ENCODE data around the gene MSGN1. TPM values are rescaled to one million over a fixed set of nuclear protein-coding genes. Genes with fewer than 3 reads are reported as not detected.

Gene MSGN1, protein sequence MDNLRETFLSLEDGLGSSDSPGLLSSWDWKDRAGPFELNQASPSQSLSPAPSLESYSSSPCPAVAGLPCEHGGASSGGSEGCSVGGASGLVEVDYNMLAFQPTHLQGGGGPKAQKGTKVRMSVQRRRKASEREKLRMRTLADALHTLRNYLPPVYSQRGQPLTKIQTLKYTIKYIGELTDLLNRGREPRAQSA
- total RNA-seq (2021) (not detected in 2 replicates), Bru-seq, nascent RNA (not detected), BruChase-seq, experiment 1, labeled RNA remaining after a 2-hour chase (not detected), BruChase-seq, experiment 2, labeled RNA remaining after a 6-hour chase (not detected)
- long read RNA-seq = 0 reads

DNA sequence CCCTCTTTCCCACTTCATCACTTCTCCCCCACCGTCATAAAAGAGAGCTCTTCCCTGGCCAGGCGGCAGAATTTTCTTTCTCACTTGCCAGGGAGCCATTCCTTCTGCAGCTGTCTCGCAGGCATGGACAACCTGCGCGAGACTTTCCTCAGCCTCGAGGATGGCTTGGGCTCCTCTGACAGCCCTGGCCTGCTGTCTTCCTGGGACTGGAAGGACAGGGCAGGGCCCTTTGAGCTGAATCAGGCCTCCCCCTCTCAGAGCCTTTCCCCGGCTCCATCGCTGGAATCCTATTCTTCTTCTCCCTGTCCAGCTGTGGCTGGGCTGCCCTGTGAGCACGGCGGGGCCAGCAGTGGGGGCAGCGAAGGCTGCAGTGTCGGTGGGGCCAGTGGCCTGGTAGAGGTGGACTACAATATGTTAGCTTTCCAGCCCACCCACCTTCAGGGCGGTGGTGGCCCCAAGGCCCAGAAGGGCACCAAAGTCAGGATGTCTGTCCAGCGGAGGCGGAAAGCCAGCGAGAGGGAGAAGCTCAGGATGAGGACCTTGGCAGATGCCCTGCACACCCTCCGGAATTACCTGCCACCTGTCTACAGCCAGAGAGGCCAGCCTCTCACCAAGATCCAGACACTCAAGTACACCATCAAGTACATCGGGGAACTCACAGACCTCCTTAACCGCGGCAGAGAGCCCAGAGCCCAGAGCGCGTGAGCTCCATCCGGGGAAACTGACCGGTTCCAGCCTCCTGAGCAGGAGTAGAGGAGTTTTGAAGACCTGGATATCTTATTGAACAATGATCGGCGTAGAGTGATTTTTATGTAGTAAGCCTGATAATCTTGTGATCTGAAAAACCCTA lies at the start of gene MSGN1:
Gene MSGN1, plus strand, starts transcription at position 65 of the 850 bp plus-strand sequence. Its CDS starts 59 bp downstream, at position 124.
- DNase-seq (ENCODE audit: low spot score) = no peak
- ChIA-PET CTCF (no interaction called here), POLR2A (ENCODE audit: low non-redundant PET) (no interaction called here)
- Histone ChIP-seq H3K27ac (ENCODE audit: low read depth, low read length, poor library complexity, severe bottlenecking) (no peak within 1 kb of the TSS), H3K4me3 (ENCODE audit: low read depth, low read length, poor library complexity, severe bottlenecking) (no peak within 1 kb of the TSS), H3K27me3 (replicated peaks; ENCODE audit: insufficient read depth, low read depth, low read length, poor library complexity) (no peaks in the 10 kb centered on the region), H3K9me3 (ENCODE audit: low read depth, low read length, poor library complexity, severe bottlenecking) (no peaks in the 10 kb centered on the region), H3K36me3 (ENCODE audit: insufficient read depth, low read length, poor library complexity, severe bottlenecking) (no peaks in the 10 kb centered on the region), H3K4me1 (ENCODE audit: insufficient read depth, low read length, poor library complexity, severe bottlenecking) (peaks cover 16% of the 10 kb centered on the region)
- intact Hi-C loops (cut with micrococcal nuclease; ENCODE audit: unreplicated experiment) = no loop called here
- no TSS peak for BruUV-seq (replicated peaks)
- TF ChIP-seq, protein P1, sequence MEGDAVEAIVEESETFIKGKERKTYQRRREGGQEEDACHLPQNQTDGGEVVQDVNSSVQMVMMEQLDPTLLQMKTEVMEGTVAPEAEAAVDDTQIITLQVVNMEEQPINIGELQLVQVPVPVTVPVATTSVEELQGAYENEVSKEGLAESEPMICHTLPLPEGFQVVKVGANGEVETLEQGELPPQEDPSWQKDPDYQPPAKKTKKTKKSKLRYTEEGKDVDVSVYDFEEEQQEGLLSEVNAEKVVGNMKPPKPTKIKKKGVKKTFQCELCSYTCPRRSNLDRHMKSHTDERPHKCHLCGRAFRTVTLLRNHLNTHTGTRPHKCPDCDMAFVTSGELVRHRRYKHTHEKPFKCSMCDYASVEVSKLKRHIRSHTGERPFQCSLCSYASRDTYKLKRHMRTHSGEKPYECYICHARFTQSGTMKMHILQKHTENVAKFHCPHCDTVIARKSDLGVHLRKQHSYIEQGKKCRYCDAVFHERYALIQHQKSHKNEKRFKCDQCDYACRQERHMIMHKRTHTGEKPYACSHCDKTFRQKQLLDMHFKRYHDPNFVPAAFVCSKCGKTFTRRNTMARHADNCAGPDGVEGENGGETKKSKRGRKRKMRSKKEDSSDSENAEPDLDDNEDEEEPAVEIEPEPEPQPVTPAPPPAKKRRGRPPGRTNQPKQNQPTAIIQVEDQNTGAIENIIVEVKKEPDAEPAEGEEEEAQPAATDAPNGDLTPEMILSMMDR (conservative IDR thresholded peaks at IDR 0.05; ENCODE audit: low read depth, low read length) = no peak

DNA sequence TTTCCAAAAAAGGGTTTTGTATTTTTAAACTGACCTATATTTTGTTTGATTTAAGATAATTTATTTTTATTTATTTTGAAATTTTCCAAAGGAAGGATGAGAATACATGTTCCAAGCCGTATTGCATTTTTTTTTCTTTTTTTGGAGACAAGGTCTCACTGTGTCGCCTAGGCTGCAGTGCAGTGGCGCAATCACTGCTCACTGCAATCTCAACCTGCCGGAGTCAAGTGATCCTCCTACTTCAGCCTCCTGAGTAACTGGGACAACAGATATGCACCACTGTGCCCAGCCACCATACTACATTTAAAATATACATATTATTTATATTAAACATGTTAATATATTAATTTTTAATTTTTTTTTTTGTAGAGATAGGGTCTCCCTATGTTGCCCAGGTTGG lies 47.4 kb upstream of the MSGN1 start:
- H3K36me3 ChIP-seq (ENCODE audit: insufficient read depth, low read length, poor library complexity, severe bottlenecking) = peaks cover 65% of the 10 kb centered on the region
- CTCF ChIA-PET = no interaction called here
- intact Hi-C loops (cut with micrococcal nuclease; ENCODE audit: unreplicated experiment) = no loop called here

DNA sequence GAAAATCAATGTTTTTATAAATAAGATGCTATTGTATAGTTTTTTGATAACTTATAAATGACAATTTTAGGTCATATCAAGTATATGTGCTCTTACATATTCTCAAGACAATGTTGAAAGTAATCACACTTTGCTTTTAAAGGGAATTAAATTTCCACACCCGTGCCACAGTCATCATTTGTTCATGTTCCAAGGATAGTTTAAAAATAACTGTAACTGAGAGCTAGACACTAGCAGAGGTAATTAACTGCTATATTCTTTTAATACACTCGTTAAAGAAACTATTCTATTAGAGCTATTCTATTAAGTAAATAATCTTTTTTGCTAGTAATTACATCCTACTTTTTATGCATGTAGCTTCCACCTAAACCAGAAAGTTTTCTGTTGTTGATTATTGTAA lies 44.3 kb upstream of the MSGN1 start:
- Histone ChIP-seq H3K9me3 (ENCODE audit: low read depth, low read length, poor library complexity, severe bottlenecking) (no peaks in the 10 kb centered on the region), H3K27me3 (replicated peaks; ENCODE audit: insufficient read depth, low read depth, low read length, poor library complexity) (no peaks in the 10 kb centered on the region), H3K4me1 (ENCODE audit: insufficient read depth, low read length, poor library complexity, severe bottlenecking) (no peaks in the 10 kb centered on the region), H3K4me3 (ENCODE audit: low read depth, low read length, poor library complexity, severe bottlenecking) (no peak overlapping the region), H3K36me3 (ENCODE audit: insufficient read depth, low read length, poor library complexity, severe bottlenecking) (peaks cover 66% of the 10 kb centered on the region), H3K27ac (ENCODE audit: low read depth, low read length, poor library complexity, severe bottlenecking) (no peak overlapping the region)
- ChIA-PET CTCF (no interaction called here), POLR2A (ENCODE audit: low non-redundant PET) (no interaction called here)
- DNase-seq (ENCODE audit: low spot score) = no peak
- intact Hi-C loops (cut with micrococcal nuclease; ENCODE audit: unreplicated experiment) = no loop called here
- BruUV-seq (replicated peaks) = no TSS peak
- TF ChIP-seq, protein P1 (conservative IDR thresholded peaks at IDR 0.05; ENCODE audit: low read depth, low read length) = no peak
- TF ChIP-seq EZH2 (IDR thresholded peaks at IDR 0.05; ENCODE audit: borderline replicate concordance, low read depth, low read length, poor library complexity, severe bottlenecking) = no peak

More for the DNA sequence above, 47.4 kb upstream of the MSGN1 start:
- TF ChIP-seq, protein P1 (conservative IDR thresholded peaks at IDR 0.05; ENCODE audit: low read depth, low read length) = no peak
- TF ChIP-seq EZH2 (IDR thresholded peaks at IDR 0.05; ENCODE audit: borderline replicate concordance, low read depth, low read length, poor library complexity, severe bottlenecking) = no peak
- Histone ChIP-seq H3K27ac (ENCODE audit: low read depth, low read length, poor library complexity, severe bottlenecking) (no peak overlapping the region), H3K4me1 (ENCODE audit: insufficient read depth, low read length, poor library complexity, severe bottlenecking) (peaks cover 5% of the 10 kb centered on the region), H3K27me3 (replicated peaks; ENCODE audit: insufficient read depth, low read depth, low read length, poor library complexity) (no peaks in the 10 kb centered on the region), H3K4me3 (ENCODE audit: low read depth, low read length, poor library complexity, severe bottlenecking) (no peak overlapping the region), H3K9me3 (ENCODE audit: low read depth, low read length, poor library complexity, severe bottlenecking) (no peaks in the 10 kb centered on the region)
- no TSS peak for BruUV-seq (replicated peaks)
- no peak for DNase-seq (ENCODE audit: low spot score)
- POLR2A ChIA-PET (ENCODE audit: low non-redundant PET) = no interaction called here

All from A673 (cell line).